ENCODE measurements around the gene MPZL3. TPM values are rescaled to one million over a fixed set of nuclear protein-coding genes. Genes with fewer than 3 reads are reported as not detected.

MPZL3 gene
- total and polyA plus RNA-seq, 12 donors, result 0.28 to 3.2 (median 0.85) TPM

- WGBS, 4 donors, result 68 to 76% (median 75%) methylated on average over 2 of the region's 2 CpGs
- no peak overlapping the region for H3K27ac ChIP-seq
- no peaks in the 10 kb centered on the region for H3K27me3 ChIP-seq
- intact Hi-C loops (cut with DNase I), result no loop called here
- H3K4me3 ChIP-seq, result no peak overlapping the region
- no peaks in the 10 kb centered on the region for H3K9me3 ChIP-seq (replicated peaks in 1 of 3)
- H3K36me3 ChIP-seq (replicated peaks in 1 of 2), result no peaks in the 10 kb centered on the region
- peaks cover 0 to 10% of the 10 kb centered on the region in 2 donors for H3K4me1 ChIP-seq (replicated peaks in 1 of 2)
- no peak for DNase-seq
- TF ChIP-seq POLR2A (IDR thresholded peaks at IDR 0.05) (no peak), CTCF (IDR thresholded peaks at IDR 0.05) (no peak)
Measured at GRCh38 chr11:118201966-118202365, 50.2 kb downstream of the MPZL3 start.

- no peak for TF ChIP-seq POLR2A (IDR thresholded peaks at IDR 0.05)
- WGBS, 4 donors, result 80 to 87% (median 85%) methylated on average over 9 of the region's 9 CpGs
- no peak for DNase-seq
- Histone ChIP-seq H3K27ac (no peak overlapping the region), H3K4me1 (replicated peaks in 1 of 2) (peaks cover 0 to 10% of the 10 kb centered on the region in 2 donors), H3K9me3 (replicated peaks in 1 of 3) (no peaks in the 10 kb centered on the region), H3K4me3 (no peak overlapping the region), H3K36me3 (replicated peaks in 1 of 2) (no peaks in the 10 kb centered on the region), H3K27me3 (no peaks in the 10 kb centered on the region)
- intact Hi-C loops (cut with DNase I), result no loop called here
Measured at GRCh38 chr11:118200901-118201680, 51.1 kb downstream of the MPZL3 start.

GRCh38 chr11:118200497-118200896 is 51.7 kb downstream of the MPZL3 start:
- Histone ChIP-seq H3K9me3 (replicated peaks in 1 of 3) (no peaks in the 10 kb centered on the region), H3K4me1 (replicated peaks in 1 of 2) (peaks cover 0 to 10% of the 10 kb centered on the region in 2 donors), H3K36me3 (replicated peaks in 1 of 2) (no peaks in the 10 kb centered on the region), H3K27ac (no peak overlapping the region), H3K27me3 (no peaks in the 10 kb centered on the region), H3K4me3 (no peak overlapping the region)
- intact Hi-C loops (cut with DNase I), result no loop called here
- 74 to 84% (median 84%) methylated on average over 3 to 5 of the region's 5 CpGs for WGBS, 4 donors
- no peak for DNase-seq
- TF ChIP-seq CTCF (IDR thresholded peaks at IDR 0.05), result no peak
- no peak for TF ChIP-seq POLR2A (IDR thresholded peaks at IDR 0.05)

GRCh38 chr11:118199135-118199534 is 53.0 kb downstream of the MPZL3 start:
- intact Hi-C loops (cut with DNase I), result loop anchor here (2.0 to 5.0 kb wide), 2 partner anchors 153 to 154 kb away; no protein-coding TSS in a partner anchor
- 69 to 76% (median 71%) methylated on average over 6 of the region's 6 CpGs for WGBS, 4 donors

More at GRCh38 chr11:118199135-118199534, 53.0 kb downstream of the MPZL3 start:
- no peaks in the 10 kb centered on the region for H3K9me3 ChIP-seq (replicated peaks in 1 of 3)
- no peaks in the 10 kb centered on the region for H3K27me3 ChIP-seq
- TF ChIP-seq CTCF (IDR thresholded peaks at IDR 0.05) (no peak), POLR2A (IDR thresholded peaks at IDR 0.05) (no peak)
- H3K36me3 ChIP-seq (replicated peaks in 1 of 2), result no peaks in the 10 kb centered on the region
- H3K4me3 ChIP-seq, result no peak overlapping the region
- H3K27ac ChIP-seq, result no peak overlapping the region
- DNase-seq, result no peak
- H3K4me1 ChIP-seq (replicated peaks in 1 of 2), result peaks cover 0 to 10% of the 10 kb centered on the region in 2 donors

Data from adrenal gland (tissue), 12 donors.